Naive B cell (primary cell): Measurements from ENCODE around the gene SHH. TPM values are rescaled to one million over a fixed set of nuclear protein-coding genes. Genes with fewer than 3 reads are reported as not detected.
A peak's percentile ranks its signal among the peaks of the same experiment; 100 is the strongest.

Source experiments
- ATAC-seq, 2 donors: fragments of 150-1000 bp; cut with Tn5 transposase; 2 replicates each; pipeline ENCODE4 v1.10.0; 2021; ENCODE audit warnings: low read depth in 2 of 2, mild to moderate bottlenecking in 2 of 2, moderate library complexity in 2 of 2
- DNase-seq: peaks from one replicate; pipeline ENCODE4 v3.0.0; 2022
- H3K27ac Mint-ChIP-seq, 6 donors: one replicate each; pipeline ENCODE4 v1.8.0; 2020 to 2022; ENCODE audit warnings: mild to moderate bottlenecking in 6 of 6, mixed read lengths in 6 of 6, moderate library complexity in 5 of 6, inconsistent platforms in 2 of 6
- H3K27me3 Mint-ChIP-seq, 3 donors: one replicate each; pipeline ENCODE4 v1.8.0; 2021 to 2022; ENCODE audit warnings: mixed read lengths in 3 of 3, mild to moderate bottlenecking in 1 of 3
- H3K36me3 Mint-ChIP-seq, 2 donors: one replicate each; pipeline ENCODE4 v1.8.0; 2020 to 2022; ENCODE audit warnings: mixed read lengths in 2 of 2, inconsistent platforms in 1 of 2, mild to moderate bottlenecking in 1 of 2
- H3K4me1 Mint-ChIP-seq, 3 donors: one replicate each; pipeline ENCODE4 v1.8.0; 2020 to 2022; ENCODE audit warnings: mixed read lengths in 3 of 3, inconsistent platforms in 1 of 3, mild to moderate bottlenecking in 1 of 3, moderate library complexity in 1 of 3
- H3K4me3 Mint-ChIP-seq, 8 donors: one replicate each; pipeline ENCODE4 v1.8.0; 2020 to 2022; ENCODE audit warnings: mild to moderate bottlenecking in 8 of 8, mixed read lengths in 8 of 8, moderate library complexity in 8 of 8, inconsistent platforms in 2 of 8
- H3K9me3 Mint-ChIP-seq, 7 donors: one replicate each; pipeline ENCODE4 v1.8.0; 2020 to 2022; ENCODE audit warnings: mixed read lengths in 7 of 7, mild to moderate bottlenecking in 5 of 7, inconsistent platforms in 2 of 7, moderate library complexity in 1 of 7
- polyA plus RNA-seq, 6 donors: library from polyadenylated mRNA; unstranded; fragments of 300-500 nt; fragmentation: Illumina TruSeq; gene quantifications; one replicate each; pipeline ENCODE4 v1.2.3, GENCODE V29; 2021; ENCODE audit warnings: low read depth in 6 of 6

Gene SHH
- polyA plus RNA-seq, 6 donors from 2014 or later = 0.17 TPM; not detected in 5

- Mint-ChIP-seq H3K27me3 (peaks cover 12 to 22% (median 20%) of the 10 kb centered on the region in 3 donors), H3K27ac (no peak overlapping the region), H3K36me3 (no peaks in the 10 kb centered on the region), H3K4me1 (no peaks in the 10 kb centered on the region), H3K9me3 (no peaks in the 10 kb centered on the region), H3K4me3 (no peak overlapping the region)
- ATAC-seq (no peak), DNase-seq (no peak)
Measured at GRCh38 chr7:155837126-155837479, 24.8 kb upstream of the SHH start.

- no peaks in the 10 kb centered on the region for H3K36me3 Mint-ChIP-seq
- no peaks in the 10 kb centered on the region for H3K9me3 Mint-ChIP-seq
- H3K27me3 Mint-ChIP-seq = peaks cover 12 to 26% (median 22%) of the 10 kb centered on the region in 3 donors
- ATAC-seq (no peak), DNase-seq (no peak)
- no peaks in the 10 kb centered on the region for H3K4me1 Mint-ChIP-seq
- H3K4me3 Mint-ChIP-seq = no peak overlapping the region
- no peak overlapping the region for H3K27ac Mint-ChIP-seq
Measured at GRCh38 chr7:155836216-155837125, 24.2 kb upstream of the SHH start.

DNA sequence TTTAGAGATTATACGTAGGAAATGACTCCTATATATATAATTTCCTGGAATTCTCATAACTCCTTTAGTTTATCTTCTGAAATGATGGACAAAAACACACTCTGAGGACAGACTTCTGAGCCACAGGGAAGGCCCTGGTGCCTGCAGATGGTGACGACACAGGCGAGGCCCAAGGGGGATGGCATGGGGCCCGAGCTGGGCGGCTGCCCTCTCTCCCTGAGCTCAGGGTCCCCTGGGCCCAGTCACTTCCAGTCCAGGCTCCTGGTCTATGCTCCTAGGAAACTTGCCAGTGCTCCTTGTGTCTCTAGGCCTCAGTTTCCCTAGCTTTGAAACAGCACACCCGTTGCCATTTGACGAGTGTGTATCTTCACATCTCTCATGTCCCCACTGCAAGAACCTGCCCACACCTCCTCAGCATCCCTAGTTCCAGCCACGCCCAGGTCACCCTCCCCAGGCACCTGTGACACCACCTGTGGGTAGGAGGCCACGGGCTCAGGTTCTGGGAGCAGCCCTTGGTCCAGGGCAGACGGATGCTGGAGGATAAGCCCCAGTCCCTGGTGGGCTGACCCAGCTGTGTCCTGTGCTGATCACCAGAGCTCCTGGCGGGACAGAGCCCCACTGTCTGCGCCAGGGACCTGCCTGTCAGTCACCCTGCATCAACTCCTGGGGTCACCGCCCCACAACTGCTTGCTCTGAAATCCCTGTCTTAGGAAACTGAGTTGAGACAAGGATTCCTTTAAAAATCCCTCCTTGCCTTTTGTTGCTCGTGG, 23.4 kb upstream of the SHH start:
- H3K27ac Mint-ChIP-seq = no peak overlapping the region
- H3K4me1 Mint-ChIP-seq = no peaks in the 10 kb centered on the region
- H3K4me3 Mint-ChIP-seq = no peak overlapping the region
- H3K27me3 Mint-ChIP-seq = peaks cover 13 to 31% (median 18%) of the 10 kb centered on the region in 3 donors
- no peaks in the 10 kb centered on the region for H3K9me3 Mint-ChIP-seq
- DNase-seq = no peak
- no peak for ATAC-seq
- no peaks in the 10 kb centered on the region for H3K36me3 Mint-ChIP-seq

DNA sequence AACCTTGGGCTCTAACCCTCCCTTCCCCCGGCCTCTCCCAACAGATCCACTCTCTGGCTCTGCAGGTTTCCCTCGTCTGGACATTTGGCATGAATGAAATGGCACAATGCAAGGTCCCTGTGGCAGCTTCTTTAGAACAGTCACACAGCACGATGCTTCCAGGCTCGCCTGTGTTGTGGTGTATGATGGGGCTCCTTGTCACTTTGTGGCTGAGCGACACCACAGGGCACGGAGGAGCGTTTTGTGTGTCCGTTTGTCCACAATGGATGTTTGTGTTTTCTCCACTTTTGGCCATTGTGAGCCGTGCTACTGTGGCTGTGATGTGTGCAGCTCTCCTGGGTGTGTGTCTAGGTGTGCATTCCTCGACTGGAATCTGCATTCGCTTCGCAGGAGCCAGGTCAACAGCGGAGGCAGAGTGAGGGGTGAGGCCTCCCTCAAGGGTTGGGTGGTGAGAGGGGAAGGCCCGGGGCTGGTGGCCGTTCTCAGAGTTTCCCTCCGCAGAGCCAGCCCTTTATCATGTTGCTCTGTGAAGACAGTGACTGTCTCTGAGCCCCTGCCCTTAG, 22.3 kb upstream of the SHH start:
- H3K9me3 Mint-ChIP-seq = no peaks in the 10 kb centered on the region
- DNase-seq (no peak), ATAC-seq (no peak)
- peaks cover 12 to 29% (median 20%) of the 10 kb centered on the region in 3 donors for H3K27me3 Mint-ChIP-seq
- H3K4me1 Mint-ChIP-seq = no peaks in the 10 kb centered on the region
- no peak overlapping the region for H3K27ac Mint-ChIP-seq
- no peaks in the 10 kb centered on the region for H3K36me3 Mint-ChIP-seq
- H3K4me3 Mint-ChIP-seq = peak overlapping the region in 1 of 8 donors; percentile 47

GRCh38 chr7:155833651-155834050, 21.4 kb upstream of the SHH start:
- no peak for DNase-seq
- Mint-ChIP-seq H3K36me3 (no peaks in the 10 kb centered on the region), H3K4me3 (no peak overlapping the region), H3K9me3 (no peaks in the 10 kb centered on the region), H3K27ac (no peak overlapping the region), H3K27me3 (peaks cover 17 to 27% (median 24%) of the 10 kb centered on the region in 3 donors), H3K4me1 (no peaks in the 10 kb centered on the region)
- ATAC-seq = no peak

- no peak for DNase-seq
- Mint-ChIP-seq H3K4me1 (no peaks in the 10 kb centered on the region), H3K27me3 (peaks cover 13 to 30% (median 28%) of the 10 kb centered on the region in 3 donors), H3K4me3 (no peak overlapping the region), H3K36me3 (no peaks in the 10 kb centered on the region), H3K9me3 (no peaks in the 10 kb centered on the region), H3K27ac (no peak overlapping the region)
- ATAC-seq = no peak
Measured at GRCh38 chr7:155832581-155832981, 20.3 kb upstream of the SHH start.

GRCh38 chr7:155831807-155832524, 19.7 kb upstream of the SHH start:
- Mint-ChIP-seq H3K9me3 (no peaks in the 10 kb centered on the region), H3K27me3 (peaks cover 13 to 32% (median 28%) of the 10 kb centered on the region in 3 donors), H3K4me1 (no peaks in the 10 kb centered on the region), H3K27ac (peak overlapping the region in 1 of 6 donors; percentile 9), H3K4me3 (no peak overlapping the region), H3K36me3 (no peaks in the 10 kb centered on the region)
- no peak for ATAC-seq
- no peak for DNase-seq

GRCh38 chr7:155830961-155831806, 18.9 kb upstream of the SHH start:
- Mint-ChIP-seq H3K27me3 (peaks cover 13 to 39% (median 32%) of the 10 kb centered on the region in 3 donors), H3K9me3 (no peaks in the 10 kb centered on the region), H3K36me3 (no peaks in the 10 kb centered on the region), H3K4me3 (no peak overlapping the region), H3K4me1 (no peaks in the 10 kb centered on the region), H3K27ac (no peak overlapping the region)
- DNase-seq (no peak), ATAC-seq (no peak)

GRCh38 chr7:155829796-155830470, 17.7 kb upstream of the SHH start:
- no peak for DNase-seq

GRCh38 chr7:155825336-155825735, 13.1 kb upstream of the SHH start:
- no peak overlapping the region for H3K4me3 Mint-ChIP-seq
- DNase-seq (no peak), ATAC-seq (no peak)
- peaks cover 43 to 82% (median 49%) of the 10 kb centered on the region in 3 donors for H3K27me3 Mint-ChIP-seq
- H3K36me3 Mint-ChIP-seq = no peaks in the 10 kb centered on the region
- peak overlapping the region in 1 of 6 donors; percentile 10 for H3K27ac Mint-ChIP-seq
- H3K4me1 Mint-ChIP-seq = no peaks in the 10 kb centered on the region
- no peaks in the 10 kb centered on the region for H3K9me3 Mint-ChIP-seq

More at GRCh38 chr7:155829796-155830470, 17.7 kb upstream of the SHH start:
- H3K9me3 Mint-ChIP-seq = no peaks in the 10 kb centered on the region
- H3K36me3 Mint-ChIP-seq = no peaks in the 10 kb centered on the region
- no peaks in the 10 kb centered on the region for H3K4me1 Mint-ChIP-seq
- peaks cover 21 to 52% (median 37%) of the 10 kb centered on the region in 3 donors for H3K27me3 Mint-ChIP-seq
- no peak overlapping the region for H3K4me3 Mint-ChIP-seq
- H3K27ac Mint-ChIP-seq = no peak overlapping the region
- ATAC-seq = no peak

GRCh38 chr7:155824227-155824886, 12.1 kb upstream of the SHH start:
- DNase-seq = no peak
- H3K27me3 Mint-ChIP-seq = peaks cover 43 to 87% (median 48%) of the 10 kb centered on the region in 3 donors
- no peaks in the 10 kb centered on the region for H3K36me3 Mint-ChIP-seq
- H3K9me3 Mint-ChIP-seq = no peaks in the 10 kb centered on the region
- no peak for ATAC-seq
- no peak overlapping the region for H3K27ac Mint-ChIP-seq
- no peaks in the 10 kb centered on the region for H3K4me1 Mint-ChIP-seq
- no peak overlapping the region for H3K4me3 Mint-ChIP-seq

- no peak overlapping the region for H3K4me3 Mint-ChIP-seq
- DNase-seq (no peak), ATAC-seq (no peak)
Measured at GRCh38 chr7:155821851-155822250, 9.6 kb upstream of the SHH start.

More at GRCh38 chr7:155821851-155822250, 9.6 kb upstream of the SHH start:
- Mint-ChIP-seq H3K9me3 (peaks cover 0 to 4% (median 0%) of the 10 kb centered on the region in 7 donors), H3K27ac (peak overlapping the region in 1 of 6 donors; percentile 81), H3K4me1 (no peaks in the 10 kb centered on the region), H3K36me3 (no peaks in the 10 kb centered on the region), H3K27me3 (peaks cover 41 to 92% (median 59%) of the 10 kb centered on the region in 3 donors)
